A673 (cell line): ENCODE data around the gene KCNJ14.

Source experiments
- EZH2 ChIP-seq: fragments of 200-600 bp; sonication (generic); IDR thresholded peaks from 2 replicates; pipeline ENCODE4 v1.6.1; 2017; ENCODE audit warnings: borderline replicate concordance, low read depth, mild to moderate bottlenecking, mixed read lengths, antibody characterized with exemption, low read length; ENCODE audit not compliant: poor library complexity, severe bottlenecking
- TF ChIP-seq, protein P1 (sequence below): fragments of 300-800, 200-600 bp; sonication (generic); conservative IDR thresholded peaks from 2 replicates; pipeline ENCODE4 v1.5.1; 2017; ENCODE audit warnings: low read depth, mild to moderate bottlenecking, antibody characterized with exemption, low read length, moderate library complexity, mixed read lengths

DNA sequence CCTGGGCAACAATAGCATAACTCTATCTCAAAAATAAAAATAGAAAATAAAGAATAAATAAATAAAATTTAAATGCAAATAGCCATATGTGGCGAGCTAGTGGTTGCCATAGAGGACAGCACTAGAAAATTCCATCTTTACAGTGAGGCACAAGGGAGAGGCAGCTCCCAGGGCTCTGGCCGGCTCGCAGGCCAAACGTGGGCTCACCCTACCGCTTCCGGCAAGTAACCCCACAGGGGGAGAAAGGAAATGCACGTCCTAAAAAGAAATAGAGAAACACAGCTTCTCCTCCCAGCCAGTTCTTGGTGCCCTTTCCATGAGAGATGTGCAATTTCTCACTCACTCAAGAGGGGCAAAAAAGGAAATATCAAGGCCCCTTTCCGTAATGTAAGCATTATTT lies 22.0 kb upstream of the KCNJ14 start:
- TF ChIP-seq, protein P1, sequence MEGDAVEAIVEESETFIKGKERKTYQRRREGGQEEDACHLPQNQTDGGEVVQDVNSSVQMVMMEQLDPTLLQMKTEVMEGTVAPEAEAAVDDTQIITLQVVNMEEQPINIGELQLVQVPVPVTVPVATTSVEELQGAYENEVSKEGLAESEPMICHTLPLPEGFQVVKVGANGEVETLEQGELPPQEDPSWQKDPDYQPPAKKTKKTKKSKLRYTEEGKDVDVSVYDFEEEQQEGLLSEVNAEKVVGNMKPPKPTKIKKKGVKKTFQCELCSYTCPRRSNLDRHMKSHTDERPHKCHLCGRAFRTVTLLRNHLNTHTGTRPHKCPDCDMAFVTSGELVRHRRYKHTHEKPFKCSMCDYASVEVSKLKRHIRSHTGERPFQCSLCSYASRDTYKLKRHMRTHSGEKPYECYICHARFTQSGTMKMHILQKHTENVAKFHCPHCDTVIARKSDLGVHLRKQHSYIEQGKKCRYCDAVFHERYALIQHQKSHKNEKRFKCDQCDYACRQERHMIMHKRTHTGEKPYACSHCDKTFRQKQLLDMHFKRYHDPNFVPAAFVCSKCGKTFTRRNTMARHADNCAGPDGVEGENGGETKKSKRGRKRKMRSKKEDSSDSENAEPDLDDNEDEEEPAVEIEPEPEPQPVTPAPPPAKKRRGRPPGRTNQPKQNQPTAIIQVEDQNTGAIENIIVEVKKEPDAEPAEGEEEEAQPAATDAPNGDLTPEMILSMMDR = no peak
- TF ChIP-seq EZH2 = no peak
